Activated CD4-positive, alpha-beta T cell treated with anti-CD3 and anti-CD28 coated beads for 4 hours (primary cell): ENCODE data around the gene CEP19.
"Not testable (repeated sequence)": the region's sequence is repeated elsewhere in the genome, so short reads cannot be mapped to it uniquely, and the experiment has no call there.

Experiments used
- DNase-seq, 2 donors: peaks; one replicate each; pipeline ENCODE4 v3.0.0-alpha.2; 2020

CEP19 gene

DNA sequence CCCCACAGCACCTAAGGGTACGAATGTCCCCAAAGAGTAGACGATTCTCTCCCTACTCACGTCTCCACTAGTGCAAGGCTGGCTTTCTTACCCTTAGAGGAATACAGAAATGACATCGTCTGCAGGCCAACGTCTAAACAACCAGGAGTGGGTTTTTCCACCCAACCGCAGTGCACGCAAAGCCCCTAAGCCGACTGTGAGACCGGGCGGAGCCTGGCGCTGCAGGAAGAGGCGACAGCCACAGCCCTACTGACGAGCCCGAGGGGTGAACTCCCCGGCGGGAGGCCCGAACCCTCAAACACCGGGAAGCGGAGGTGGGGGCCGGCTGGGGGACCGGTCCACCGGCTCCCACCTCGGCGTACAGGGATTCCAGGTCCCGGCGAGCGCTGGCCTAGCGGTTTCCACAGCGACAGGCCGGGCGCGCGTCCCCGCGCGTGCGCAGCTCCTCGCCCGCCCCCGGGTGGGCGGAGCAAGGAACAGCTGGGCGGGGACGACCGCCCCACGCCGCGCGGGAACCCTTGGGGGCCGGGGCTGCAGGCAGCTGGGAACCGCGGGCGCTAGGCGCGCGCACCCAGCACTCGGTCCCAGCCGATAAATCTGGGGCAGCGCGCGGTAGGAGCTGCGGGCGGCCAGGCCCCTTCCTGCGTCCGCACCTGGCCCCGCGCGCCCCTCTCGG lies at the start of gene CEP19, which contains the start of gene PIGX:
TSS of gene CEP19 (minus strand) at position 413 of the 676 bp plus-strand sequence. CDS start 3,593 bp downstream, outside the sequence.
TSS of gene PIGX (plus strand) at position 540 of the 676 bp plus-strand sequence.
- DNase-seq: peak; percentile 84 to 88

DNA sequence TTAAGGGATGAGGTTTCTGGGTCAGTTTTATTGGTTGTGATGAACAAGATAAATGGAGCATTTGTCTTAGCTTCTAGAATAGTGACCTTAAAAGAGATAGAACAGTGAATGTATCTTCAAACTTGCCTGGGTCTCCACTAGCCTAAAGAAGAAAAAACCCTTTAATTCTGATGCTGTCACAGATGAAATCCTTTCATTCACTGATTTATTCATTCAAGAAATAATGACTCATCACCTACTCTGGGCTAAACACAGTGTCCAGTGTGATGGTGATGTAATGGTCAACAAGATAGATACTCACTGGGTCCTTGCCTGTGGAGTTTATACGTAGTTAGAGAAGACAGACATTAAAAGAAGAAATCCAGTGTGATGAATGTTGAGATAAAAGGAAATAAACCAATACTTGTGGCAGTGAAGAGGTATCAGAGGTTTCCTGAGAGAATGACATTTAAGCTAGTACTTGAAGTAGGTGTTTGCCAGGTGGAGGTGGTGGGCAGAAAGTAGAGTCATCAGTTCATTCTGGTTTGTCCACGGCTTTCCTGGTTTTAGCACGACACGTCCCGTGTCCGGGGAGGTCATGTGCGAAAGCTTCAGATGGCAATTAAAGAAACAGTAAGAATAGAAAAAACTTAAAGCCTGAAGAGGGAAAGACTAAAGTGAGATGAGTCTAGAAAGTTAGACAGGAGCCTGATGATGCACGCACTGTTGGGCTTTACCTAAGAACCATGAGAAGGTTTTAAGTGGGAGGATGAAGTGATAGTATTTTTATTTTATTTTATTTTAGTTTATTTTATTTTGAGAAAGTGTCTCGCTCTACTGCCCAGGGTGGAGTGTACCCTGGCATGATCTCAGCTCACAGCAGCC lies 46.1 kb upstream of the CEP19 start:
- DNase-seq: no peak

- no peak for DNase-seq
Measured at GRCh38 chr3:196756732-196757131, 44.7 kb upstream of the CEP19 start.

DNA sequence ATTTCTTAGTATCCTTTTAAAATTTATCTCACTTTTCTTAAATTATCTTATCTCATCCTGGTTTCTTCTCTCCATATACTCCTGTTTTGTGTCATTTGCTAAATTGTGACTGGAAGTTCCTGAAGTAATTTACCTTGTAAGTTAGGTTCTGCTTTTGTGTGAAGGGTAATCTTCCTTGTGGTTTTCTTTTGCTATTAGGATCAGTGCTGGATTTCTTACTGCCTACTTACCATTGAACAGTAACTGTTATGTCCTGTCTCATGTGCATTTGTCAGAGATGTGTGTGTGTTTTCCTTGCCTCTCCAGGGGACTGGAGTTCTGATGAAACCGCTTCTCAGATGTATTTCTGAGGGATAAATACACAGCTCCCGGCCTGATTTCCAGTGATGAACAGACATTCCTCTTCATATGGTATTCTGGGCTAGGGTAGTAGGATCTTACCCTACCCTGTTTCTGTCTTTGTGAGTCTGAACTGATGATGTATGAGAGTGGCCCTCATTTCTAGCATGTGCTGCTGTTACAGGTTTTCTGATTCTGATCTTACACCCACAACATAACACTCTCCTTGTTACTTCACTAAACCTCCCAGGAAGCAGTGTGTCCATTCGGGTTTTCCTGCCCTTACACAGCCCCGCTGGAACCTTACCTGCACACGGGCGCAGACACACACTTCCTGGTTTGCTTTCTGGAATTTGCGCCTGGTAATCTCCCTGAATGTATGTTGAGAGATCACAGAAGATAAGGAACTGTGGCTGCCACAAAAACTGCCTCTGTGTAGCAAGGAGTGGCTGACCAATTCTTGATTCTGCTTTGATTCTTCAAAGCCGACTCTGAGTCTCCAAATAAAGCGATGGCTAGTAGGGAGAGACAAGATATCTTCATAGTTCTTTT lies 42.3 kb upstream of the CEP19 start:
- no peak for DNase-seq

GRCh38 chr3:196753201-196753600 lies 41.2 kb upstream of the CEP19 start:
- no peak for DNase-seq

DNA sequence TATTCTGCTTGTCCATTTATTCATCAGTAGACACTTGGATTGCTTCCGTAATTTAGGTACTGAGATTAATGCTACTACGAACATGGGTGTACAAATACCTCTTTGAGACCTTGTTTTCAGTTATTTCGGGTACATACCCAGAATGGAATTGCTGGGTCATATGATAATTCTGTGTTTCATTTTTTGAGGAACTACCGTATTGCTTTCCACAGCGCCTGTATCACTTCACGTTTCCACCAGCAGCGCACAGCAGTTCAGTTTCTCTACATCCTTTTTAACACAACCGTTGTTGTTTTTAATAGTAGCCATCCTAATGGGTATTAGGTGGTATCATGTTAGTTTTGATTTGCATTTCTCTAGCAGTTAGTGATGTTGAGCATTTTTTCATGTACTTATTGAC lies 37.1 kb upstream of the CEP19 start:
- DNase-seq: no peak

DNA sequence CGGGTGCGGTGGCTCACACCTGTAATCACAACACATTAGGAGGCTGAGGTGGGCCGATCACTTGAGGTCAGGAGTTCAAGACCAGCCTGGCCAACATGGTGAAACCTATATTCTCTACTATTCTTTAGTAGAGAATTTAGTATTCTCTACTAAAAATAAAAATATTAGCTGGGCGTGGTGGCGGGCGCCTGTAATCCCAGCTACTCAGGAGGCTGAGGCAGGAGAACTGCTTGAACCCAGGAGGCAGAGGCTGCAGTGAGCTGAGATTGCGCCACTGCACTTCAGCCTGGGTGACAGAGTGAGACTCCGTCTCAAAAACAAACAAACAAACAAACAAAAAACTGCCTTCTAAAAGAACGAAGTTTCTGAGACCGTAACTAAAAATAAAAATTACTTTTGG lies 31.5 kb upstream of the CEP19 start:
- DNase-seq: not testable (repeated sequence)

DNA sequence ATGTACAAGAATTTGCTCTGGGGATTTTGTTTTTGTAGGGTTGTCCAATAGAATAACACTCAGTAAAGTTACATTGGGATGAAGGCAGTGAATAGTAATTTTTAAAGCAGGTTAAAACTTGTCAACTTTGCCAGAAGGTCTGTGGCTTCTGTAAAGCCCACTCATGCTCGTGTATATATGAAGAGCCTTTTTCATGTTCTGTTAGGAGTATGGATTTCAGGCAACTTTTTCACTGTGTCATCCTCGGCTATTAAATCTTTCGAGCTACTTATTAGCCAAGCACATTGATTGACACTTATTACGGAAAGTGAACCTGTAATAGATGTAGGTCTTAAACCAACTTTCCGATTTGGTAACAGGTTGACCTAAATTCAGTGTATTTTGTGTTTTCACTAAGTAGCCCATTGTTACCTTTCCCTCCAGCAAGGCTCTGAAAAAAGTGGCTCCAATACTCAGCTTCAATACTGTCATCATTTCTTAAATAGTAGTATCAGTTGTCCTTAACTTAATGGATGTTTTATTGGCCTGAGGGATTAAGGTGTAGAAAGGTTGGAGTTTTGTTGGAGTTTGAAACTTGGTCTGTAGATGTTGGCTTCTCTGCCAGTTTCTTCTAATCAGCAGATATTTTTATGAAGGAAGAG lies 29.3 kb upstream of the CEP19 start:
- no peak for DNase-seq

DNA sequence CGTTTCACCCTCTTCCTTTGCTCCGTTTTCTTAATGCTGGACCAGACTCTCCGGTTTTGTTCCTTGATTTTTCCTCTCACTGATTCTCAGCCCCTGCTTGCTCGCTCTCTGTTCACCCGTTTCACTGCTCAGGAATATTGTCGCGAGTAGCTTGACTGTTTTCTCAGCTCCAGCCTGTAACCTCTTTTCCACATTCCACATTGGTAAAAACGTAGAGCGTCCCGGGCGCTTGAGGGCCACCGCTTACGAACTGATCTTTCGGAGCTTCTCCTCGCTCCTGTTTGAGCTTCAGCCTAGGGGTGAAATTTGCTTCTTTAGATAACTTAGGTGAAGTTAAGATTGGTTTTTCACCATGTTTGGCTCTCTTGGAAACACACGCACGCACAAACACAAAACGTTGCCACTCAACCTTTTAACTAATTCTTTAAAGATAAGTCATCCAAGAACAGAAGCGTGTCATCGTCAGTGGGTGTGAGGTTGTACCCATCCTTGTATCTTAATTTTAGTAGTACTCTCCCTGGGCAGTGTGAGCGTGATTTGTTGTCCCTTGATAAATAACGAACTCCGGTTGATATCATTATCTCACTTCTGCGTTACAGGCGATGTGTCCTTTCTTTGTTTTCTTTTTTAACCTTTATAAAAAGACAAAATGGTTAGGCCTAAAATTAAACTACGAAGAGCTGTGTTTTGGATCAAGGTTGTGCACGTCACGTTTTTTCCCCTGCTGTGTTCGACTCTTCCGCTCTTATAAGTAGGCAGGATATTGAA lies 28.6 kb upstream of the CEP19 start:
- DNase-seq: peak; percentile 46 to 50

DNA sequence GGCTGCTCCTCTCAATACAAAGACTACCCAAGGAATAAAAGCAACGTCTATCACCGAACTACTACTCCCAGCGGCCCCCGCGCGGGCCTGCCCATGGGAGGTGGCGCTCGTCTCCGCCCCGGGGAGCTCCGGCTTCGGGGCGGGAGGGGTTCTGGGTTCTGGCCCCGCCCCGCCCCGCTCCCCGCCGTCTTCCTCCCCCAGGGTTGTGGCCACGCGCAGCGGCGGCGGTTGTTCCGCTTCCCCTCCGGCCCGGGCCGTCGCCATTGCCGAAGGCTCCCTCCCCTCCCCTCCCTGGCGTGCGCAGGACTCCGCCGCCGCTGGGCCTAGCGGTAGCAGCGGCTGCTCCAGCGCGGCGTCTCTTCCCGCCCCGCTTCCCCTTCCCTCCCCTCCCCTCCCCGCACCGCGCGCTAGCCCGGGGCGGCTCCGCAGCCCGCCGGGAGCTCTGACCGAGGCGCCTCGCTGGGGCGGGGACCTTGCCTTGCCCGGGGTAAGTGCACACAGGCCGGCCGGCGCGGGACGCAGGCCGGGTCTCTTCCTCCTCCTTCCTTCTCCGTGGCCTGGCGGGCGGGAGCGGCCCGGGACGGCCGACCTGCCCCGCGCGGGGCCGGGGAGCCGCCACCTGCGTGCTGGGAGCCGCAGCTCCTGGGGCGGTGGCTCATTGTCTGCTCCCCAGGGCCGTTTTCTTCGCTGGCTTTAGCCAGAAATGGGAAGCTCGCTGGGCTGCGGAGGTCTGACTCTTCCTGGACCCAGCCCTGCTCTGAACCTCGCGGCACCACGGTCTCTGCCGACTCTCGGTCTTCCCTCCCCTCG lies 27.8 kb upstream of the CEP19 start, which contains the start of gene PAK2:
TSS of gene PAK2 (plus strand) at position 187 of the 810 bp plus-strand sequence. CDS start 42,790 bp downstream, outside the sequence.
- DNase-seq: peak; percentile 90 to 92

DNA sequence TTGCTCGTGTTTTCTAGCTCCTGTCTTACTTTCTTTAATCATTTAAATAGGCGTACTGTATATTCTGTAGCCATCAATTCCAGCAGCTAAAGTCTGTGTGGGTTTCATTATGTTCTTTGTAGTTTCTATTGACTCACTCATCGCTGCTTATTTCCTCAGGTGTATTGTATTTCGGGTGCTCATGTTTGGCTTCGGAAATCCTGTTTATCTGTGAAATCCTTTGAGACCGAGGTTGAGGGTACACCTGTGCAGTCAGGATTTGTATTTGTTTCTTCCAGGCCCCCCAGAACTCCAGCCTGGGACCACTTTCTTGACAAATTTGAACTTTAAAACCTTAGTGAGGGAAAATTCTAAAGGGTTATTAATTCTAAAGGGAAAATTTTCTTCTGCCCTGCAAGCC lies 25.6 kb upstream of the CEP19 start:
- no peak for DNase-seq

- DNase-seq: no peak
Measured at GRCh38 chr3:196736670-196737374, 24.8 kb upstream of the CEP19 start.

DNA sequence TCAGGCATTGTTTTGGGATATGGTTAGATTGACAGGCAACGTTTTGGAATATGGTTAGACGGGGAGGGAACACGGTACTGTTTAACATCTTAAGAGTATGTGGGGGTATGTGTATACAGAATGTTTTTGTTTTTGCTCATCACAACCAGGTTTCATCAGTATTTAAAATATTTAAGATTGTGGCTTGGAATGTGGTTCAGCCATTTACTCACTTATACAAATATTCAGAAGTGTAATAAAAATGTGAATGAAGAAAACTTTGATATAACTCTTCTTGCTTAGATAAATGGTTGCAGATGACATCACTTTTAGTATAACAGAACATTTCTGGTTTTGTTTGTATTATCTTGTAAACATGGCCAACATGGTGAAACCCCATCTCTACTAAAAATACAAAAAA lies 23.7 kb upstream of the CEP19 start:
- DNase-seq: no peak

DNA sequence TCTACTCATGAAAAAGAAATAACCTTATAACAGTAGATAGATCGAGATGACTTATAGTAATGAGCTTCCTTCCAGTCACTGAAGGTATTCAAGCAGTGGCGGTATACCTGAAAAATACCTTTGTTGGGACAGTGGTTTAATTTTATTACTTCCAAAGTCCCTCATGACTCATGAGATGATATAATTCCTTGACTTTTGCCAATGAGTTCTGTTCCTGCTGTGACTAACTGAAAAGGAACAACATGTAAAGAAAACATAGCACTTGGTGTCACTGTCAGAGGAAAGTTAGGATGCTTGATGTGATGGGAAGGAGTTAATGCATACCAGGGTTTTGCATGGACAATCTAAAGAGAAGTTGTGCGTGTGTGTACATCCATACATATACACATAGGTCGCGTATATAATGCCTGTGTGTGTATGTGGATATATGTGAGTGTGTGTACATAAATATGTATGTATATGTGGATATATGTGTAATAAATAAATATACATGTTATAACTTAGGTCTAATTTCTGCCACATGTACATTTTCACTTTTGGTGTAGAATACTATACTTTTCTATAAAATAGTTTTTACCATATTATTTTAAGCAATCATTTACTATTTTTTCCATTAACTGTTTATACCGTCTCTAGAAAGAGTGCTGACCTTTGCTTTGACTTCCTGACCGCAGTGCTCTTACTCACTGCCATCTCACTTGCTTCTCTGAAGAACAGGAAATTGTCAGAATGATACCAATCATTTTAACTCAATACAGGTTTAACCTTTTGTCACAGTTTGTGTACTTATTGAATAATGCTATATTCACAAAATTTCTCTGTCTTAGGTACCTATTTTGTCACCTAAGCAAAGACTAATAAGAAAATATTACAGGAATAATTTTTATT lies 15.0 kb upstream of the CEP19 start:
- peak in 1 of 2 donors; percentile 27 for DNase-seq

- no peak for DNase-seq
Measured at GRCh38 chr3:196721097-196721496, 9.0 kb upstream of the CEP19 start.

- not testable (repeated sequence) for DNase-seq
Measured at GRCh38 chr3:196717162-196717561, 5.1 kb upstream of the CEP19 start.

GRCh38 chr3:196712514-196713413 lies 714 bp upstream of the CEP19 start:
- DNase-seq: peak; percentile 67 to 78

GRCh38 chr3:196708467-196708866 lies 3.6 kb downstream of the CEP19 start:
- no peak for DNase-seq
